ENCODE data around the gene OR5B3.
"Not testable (repeated sequence)": the region's sequence is repeated elsewhere in the genome, so short reads cannot be mapped to it uniquely, and the experiment has no call there.

OR5B3 gene

GRCh38 chr11:58406774-58407173, at the start of gene OR5B3:
Gene OR5B3, minus strand, starts transcription at chr11:58406874. Its CDS starts 3,465 bp downstream, at chr11:58403409.
- no peak for DNase-seq

- DNase-seq, result no peak
Measured at GRCh38 chr11:58451585-58451984, 44.9 kb upstream of the OR5B3 start.

GRCh38 chr11:58446294-58446693, 39.6 kb upstream of the OR5B3 start:
- DNase-seq, result no peak

- no peak for DNase-seq
Measured at GRCh38 chr11:58444300-58444699, 37.6 kb upstream of the OR5B3 start.

GRCh38 chr11:58442136-58442535, 35.5 kb upstream of the OR5B3 start, which contains the start of gene OR5B12:
Gene OR5B12, minus strand, starts transcription at chr11:58442236. Its CDS starts 2,085 bp downstream, at chr11:58440151.
- DNase-seq, result no peak

- DNase-seq, result no peak
Measured at GRCh38 chr11:58438486-58438885, 31.8 kb upstream of the OR5B3 start.

GRCh38 chr11:58434217-58434616, 27.5 kb upstream of the OR5B3 start:
- no peak for DNase-seq

- DNase-seq, result no peak
Measured at GRCh38 chr11:58433638-58434203, 27.0 kb upstream of the OR5B3 start.

- DNase-seq, result no peak
Measured at GRCh38 chr11:58429273-58429672, 22.6 kb upstream of the OR5B3 start.

GRCh38 chr11:58428021-58428420, 21.3 kb upstream of the OR5B3 start, which contains the start of gene OR5B2:
Gene OR5B2, minus strand, starts transcription at chr11:58428121. Its CDS starts 4,860 bp downstream, at chr11:58423261.
- no peak for DNase-seq

- not testable (repeated sequence) for DNase-seq
Measured at GRCh38 chr11:58399622-58400021, 7.1 kb downstream of the OR5B3 start.

GRCh38 chr11:58395581-58395980, 11.1 kb downstream of the OR5B3 start:
- no peak for DNase-seq

- no peak for DNase-seq
Measured at GRCh38 chr11:58394195-58394594, 12.5 kb downstream of the OR5B3 start.

GRCh38 chr11:58392746-58393145, 13.9 kb downstream of the OR5B3 start:
- DNase-seq, result no peak

GRCh38 chr11:58391879-58392278, 14.8 kb downstream of the OR5B3 start:
- DNase-seq, result no peak

- DNase-seq, result no peak
Measured at GRCh38 chr11:58390551-58391063, 16.1 kb downstream of the OR5B3 start.

- DNase-seq, result no peak
Measured at GRCh38 chr11:58358969-58359368, 47.7 kb downstream of the OR5B3 start, which contains the start of gene OR5B17. Gene OR5B17, minus strand, starts transcription at chr11:58359069. Its CDS starts 0 bp downstream, at chr11:58359069.

- DNase-seq, result no peak
Measured at GRCh38 chr11:58354727-58355126, 51.9 kb downstream of the OR5B3 start.
